Measurements from ENCODE around the gene SUN2. TPM values are rescaled to one million over a fixed set of nuclear protein-coding genes. Genes with fewer than 3 reads are reported as not detected.
A peak's percentile ranks its signal among the peaks of the same experiment; 100 is the strongest.

SUN2 gene
- total RNA-seq, 1 experiment from 2014 or later: 169 TPM

GRCh38 chr22:38710866-38711265 lies 44.9 kb downstream of the SUN2 start:
- Histone ChIP-seq H2AFZ (no peak overlapping the region), H3K27me3 (ENCODE audit: insufficient read depth, low read depth) (no peaks in the 10 kb centered on the region), H4K20me1 (ENCODE audit: insufficient read depth) (peaks cover 66% of the 10 kb centered on the region), H3K27ac (peak overlapping the region; percentile 7; the same call in 1 of the 2 replicates), H3K9me2 (ENCODE audit: insufficient read depth) (no peaks in the 10 kb centered on the region), H3K79me2 (ENCODE audit: low read depth) (peaks cover 99% of the 10 kb centered on the region), H3K9me3 (ENCODE audit: insufficient read depth, low read depth) (no peaks in the 10 kb centered on the region), H3F3A (ENCODE audit: insufficient read depth, low read depth) (peaks cover 33% of the 10 kb centered on the region), H3K4me1 (replicated peaks; ENCODE audit: insufficient read depth) (peaks cover 42% of the 10 kb centered on the region), H3K4me2 (peak overlapping the region; percentile 17), H3K4me3 (no peak overlapping the region), H3K36me3 (ENCODE audit: low read depth) (peaks cover 42% of the 10 kb centered on the region)
- TF ChIP-seq CTCF (conservative IDR thresholded peaks at IDR 0.05): no peak
- TF ChIP-seq EZH2 (IDR thresholded peaks at IDR 0.05; ENCODE audit: low read depth): no peak
- ChIA-PET POLR2A (ENCODE audit: unreplicated experiment) (no interaction called here), CTCF (no interaction called here)
- intact Hi-C loops (cut with micrococcal nuclease; ENCODE audit: unreplicated experiment): no loop called here
- no TSS peak for BruUV-seq (replicated peaks)
- peak in 1 of 2 experiments; percentile 70 for DNase-seq

GRCh38 chr22:38710351-38710750 lies 45.4 kb downstream of the SUN2 start:
- H3K36me3 ChIP-seq (ENCODE audit: low read depth): peaks cover 38% of the 10 kb centered on the region
- H2AFZ ChIP-seq: no peak overlapping the region
- H3K4me2 ChIP-seq: peak overlapping the region; percentile 17
- no peak for DNase-seq
- no peaks in the 10 kb centered on the region for H3K9me2 ChIP-seq (ENCODE audit: insufficient read depth)
- ChIA-PET CTCF (no interaction called here), POLR2A (ENCODE audit: unreplicated experiment) (no interaction called here)
- H3F3A ChIP-seq (ENCODE audit: insufficient read depth, low read depth): peaks cover 33% of the 10 kb centered on the region
- peaks cover 61% of the 10 kb centered on the region for H4K20me1 ChIP-seq (ENCODE audit: insufficient read depth)
- no peaks in the 10 kb centered on the region for H3K9me3 ChIP-seq (ENCODE audit: insufficient read depth, low read depth)
- H3K4me1 ChIP-seq (replicated peaks; ENCODE audit: insufficient read depth): peaks cover 42% of the 10 kb centered on the region
- peak overlapping the region; percentile 7; the same call in 1 of the 2 replicates for H3K27ac ChIP-seq
- H3K79me2 ChIP-seq (ENCODE audit: low read depth): peaks cover 95% of the 10 kb centered on the region
- intact Hi-C loops (cut with micrococcal nuclease; ENCODE audit: unreplicated experiment): no loop called here
- no TSS peak for BruUV-seq (replicated peaks)
- TF ChIP-seq EZH2 (IDR thresholded peaks at IDR 0.05; ENCODE audit: low read depth): no peak
- H3K27me3 ChIP-seq (ENCODE audit: insufficient read depth, low read depth): no peaks in the 10 kb centered on the region
- no peak overlapping the region for H3K4me3 ChIP-seq

GRCh38 chr22:38709306-38709705 lies 46.5 kb downstream of the SUN2 start:
- Histone ChIP-seq H4K20me1 (ENCODE audit: insufficient read depth) (peaks cover 50% of the 10 kb centered on the region), H3K9me2 (ENCODE audit: insufficient read depth) (no peaks in the 10 kb centered on the region), H3K4me3 (no peak overlapping the region), H2AFZ (no peak overlapping the region), H3K27ac (no peak overlapping the region), H3K36me3 (ENCODE audit: low read depth) (peaks cover 34% of the 10 kb centered on the region), H3K27me3 (ENCODE audit: insufficient read depth, low read depth) (no peaks in the 10 kb centered on the region), H3F3A (ENCODE audit: insufficient read depth, low read depth) (peaks cover 41% of the 10 kb centered on the region), H3K79me2 (ENCODE audit: low read depth) (peaks cover 84% of the 10 kb centered on the region), H3K4me1 (replicated peaks; ENCODE audit: insufficient read depth) (peaks cover 50% of the 10 kb centered on the region), H3K9me3 (ENCODE audit: insufficient read depth, low read depth) (no peaks in the 10 kb centered on the region), H3K4me2 (no peak overlapping the region)
- ChIA-PET CTCF (no interaction called here), POLR2A (ENCODE audit: unreplicated experiment) (no interaction called here)
- DNase-seq: no peak
- BruUV-seq (replicated peaks): no TSS peak
- TF ChIP-seq EZH2 (IDR thresholded peaks at IDR 0.05; ENCODE audit: low read depth): no peak
- no peak for TF ChIP-seq CTCF (conservative IDR thresholded peaks at IDR 0.05)
- intact Hi-C loops (cut with micrococcal nuclease; ENCODE audit: unreplicated experiment): loop anchor here (10.0 kb wide), 2 partner anchors 205 to 395 kb away; partner anchors contain the start of genes CSNK1E and DDX17

- Histone ChIP-seq H4K20me1 (ENCODE audit: insufficient read depth) (peaks cover 37% of the 10 kb centered on the region), H3K36me3 (ENCODE audit: low read depth) (peaks cover 34% of the 10 kb centered on the region), H3K4me1 (replicated peaks; ENCODE audit: insufficient read depth) (peaks cover 50% of the 10 kb centered on the region), H3K4me2 (peak overlapping the region; percentile 85), H3K4me3 (peak overlapping the region; percentile 98; the same call in 1 of the 2 replicates), H2AFZ (no peak overlapping the region), H3K79me2 (ENCODE audit: low read depth) (peaks cover 71% of the 10 kb centered on the region), H3K27ac (peak overlapping the region; percentile 88), H3K9me2 (ENCODE audit: insufficient read depth) (no peaks in the 10 kb centered on the region), H3K9me3 (ENCODE audit: insufficient read depth, low read depth) (no peaks in the 10 kb centered on the region), H3K27me3 (ENCODE audit: insufficient read depth, low read depth) (no peaks in the 10 kb centered on the region), H3F3A (ENCODE audit: insufficient read depth, low read depth) (peaks cover 41% of the 10 kb centered on the region)
- BruUV-seq (replicated peaks): no TSS peak
- intact Hi-C loops (cut with micrococcal nuclease; ENCODE audit: unreplicated experiment): loop anchor here (10.0 kb wide), 2 partner anchors 203 to 393 kb away; partner anchors contain the start of genes CSNK1E and DDX17
- TF ChIP-seq EZH2 (IDR thresholded peaks at IDR 0.05; ENCODE audit: low read depth): no peak
- no peak for TF ChIP-seq CTCF (conservative IDR thresholded peaks at IDR 0.05)
- DNase-seq: no peak
- ChIA-PET POLR2A (ENCODE audit: unreplicated experiment) (interaction anchor here (0.5 to 0.7 kb wide), 3 partner anchors 26 to 1656 kb away, joined by 3 read pairs; partner anchors contain the start of genes KCTD17 and TOMM22), CTCF (interaction anchor here (0.7 to 2.1 kb wide), 3 partner anchors 10 to 59 kb away, joined by 3 to 7 read pairs (median 4); no protein-coding TSS in a partner anchor)
These were observed 47.8 kb downstream of the SUN2 start for GRCh38 chr22:38707984-38708383.

Data from PC-9 (cell line).